ENCODE measurements around the gene DNM2. TPM values are rescaled to one million over a fixed set of nuclear protein-coding genes. Genes with fewer than 3 reads are reported as not detected.

The DNM2 gene
- polyA plus RNA-seq, 4 donors: 130 to 145 (median 136) TPM

DNA sequence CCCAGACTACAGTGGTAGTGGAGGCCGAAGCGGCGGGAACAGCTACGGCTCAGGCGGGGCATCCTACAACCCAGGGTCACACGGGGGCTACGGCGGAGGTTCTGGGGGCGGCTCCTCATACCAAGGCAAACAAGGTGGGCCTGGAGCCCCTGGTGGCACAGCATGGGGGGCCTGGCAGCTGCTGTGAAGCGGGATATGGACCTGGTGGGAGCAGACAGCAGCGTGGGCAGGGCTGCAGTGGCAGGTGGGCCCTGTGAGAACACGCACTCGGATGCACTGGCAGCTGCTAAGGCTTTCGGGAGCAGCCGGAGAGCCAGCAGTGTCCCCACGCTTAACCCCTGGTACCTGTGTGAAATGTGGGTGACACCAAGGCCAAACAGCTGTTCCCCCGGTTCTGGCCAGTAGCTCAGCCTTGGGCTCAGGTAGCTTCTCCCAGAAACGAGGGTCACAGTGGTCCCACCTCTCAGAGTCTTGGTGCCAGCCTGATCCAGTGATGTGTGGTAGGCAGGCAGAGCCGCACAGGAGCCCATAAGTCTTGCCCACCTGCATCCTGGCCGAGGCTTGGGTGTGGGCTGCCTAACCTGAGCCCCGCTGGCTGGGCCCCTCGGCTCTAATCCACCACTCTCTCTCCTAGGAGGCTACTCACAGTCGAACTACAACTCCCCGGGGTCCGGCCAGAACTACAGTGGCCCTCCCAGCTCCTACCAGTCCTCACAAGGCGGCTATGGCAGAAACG is 29.2 kb upstream of the DNM2 start:
- no peak for DNase-seq (ENCODE audit: low read depth in 4 of 4, low spot score in 3 of 4)

DNA sequence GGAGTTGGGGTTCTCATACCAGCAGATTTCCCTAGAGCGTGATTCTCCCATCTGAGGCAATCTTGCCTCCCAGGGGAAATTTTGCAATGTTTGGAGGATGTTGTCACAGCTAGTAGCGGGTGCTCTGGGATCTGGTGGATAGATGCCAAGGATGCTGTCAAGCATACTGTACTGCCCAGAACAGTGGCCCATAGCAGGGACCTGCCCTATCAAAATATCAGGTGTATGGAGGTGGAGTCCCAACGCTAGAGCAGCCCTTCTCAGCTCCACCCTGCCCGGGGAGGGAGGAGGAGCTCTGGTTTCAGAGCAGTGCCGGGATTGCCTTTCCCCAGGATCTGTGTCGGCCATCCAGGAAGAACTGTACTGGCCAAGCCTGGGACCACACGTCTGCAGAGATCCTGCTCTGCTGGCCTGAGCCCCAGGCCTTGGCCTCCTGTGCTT is 27.5 kb upstream of the DNM2 start:
- DNase-seq (ENCODE audit: low read depth in 4 of 4, low spot score in 3 of 4): no peak

DNA sequence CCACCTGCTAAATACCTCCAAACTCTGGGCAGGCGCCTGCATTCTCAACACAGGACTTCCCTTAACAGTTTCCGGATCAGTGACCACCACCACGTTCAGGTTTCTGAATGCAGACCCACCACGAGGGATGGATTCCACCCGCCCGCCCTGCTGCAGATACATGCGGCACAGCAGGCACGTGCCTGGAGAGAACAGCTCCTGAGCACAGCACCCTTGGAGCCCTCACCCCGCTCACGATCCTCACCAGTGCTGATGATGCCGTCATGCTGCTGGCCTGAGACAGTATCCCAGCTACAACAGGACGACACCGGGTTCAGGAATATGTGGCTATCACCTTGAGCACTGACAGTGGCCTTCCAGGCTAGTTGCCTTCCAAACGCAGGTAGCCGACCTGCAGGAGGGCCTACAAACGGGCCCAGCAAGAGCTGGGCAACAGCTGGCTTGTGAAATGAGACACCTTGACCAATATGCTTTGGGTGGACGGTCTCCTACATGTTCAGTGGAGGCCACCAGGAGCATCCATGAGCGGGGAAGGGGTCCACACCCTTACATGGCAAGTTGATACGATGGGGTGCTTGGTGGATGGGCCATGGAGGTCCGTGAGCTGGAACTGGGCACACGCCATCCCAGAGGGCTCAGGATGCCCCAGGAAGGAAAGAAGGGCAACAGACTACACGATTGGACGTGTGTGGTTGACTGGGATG is 26.5 kb upstream of the DNM2 start:
- no peak for DNase-seq (ENCODE audit: low read depth in 4 of 4, low spot score in 3 of 4)

DNA sequence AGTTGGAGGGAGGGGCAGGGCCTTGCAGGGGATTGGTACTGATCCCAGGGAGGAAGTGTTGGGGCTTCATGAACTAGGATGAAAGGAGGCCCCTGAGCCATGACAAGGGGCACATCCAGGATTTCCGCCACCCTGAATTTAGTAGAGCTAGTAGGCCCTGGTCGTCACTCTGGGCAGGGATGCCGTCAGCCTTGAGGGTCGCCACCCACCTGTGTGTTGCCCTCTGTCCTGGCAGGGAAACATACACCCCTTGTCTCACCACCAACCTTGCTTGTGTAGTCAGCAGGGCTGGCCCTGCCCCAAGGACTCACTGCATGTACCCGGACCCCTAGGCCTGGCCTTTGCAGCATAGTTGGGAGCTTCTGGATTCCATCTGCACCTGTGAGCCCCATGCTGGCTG is 26.0 kb upstream of the DNM2 start:
- DNase-seq (ENCODE audit: low read depth in 4 of 4, low spot score in 3 of 4): no peak

DNA sequence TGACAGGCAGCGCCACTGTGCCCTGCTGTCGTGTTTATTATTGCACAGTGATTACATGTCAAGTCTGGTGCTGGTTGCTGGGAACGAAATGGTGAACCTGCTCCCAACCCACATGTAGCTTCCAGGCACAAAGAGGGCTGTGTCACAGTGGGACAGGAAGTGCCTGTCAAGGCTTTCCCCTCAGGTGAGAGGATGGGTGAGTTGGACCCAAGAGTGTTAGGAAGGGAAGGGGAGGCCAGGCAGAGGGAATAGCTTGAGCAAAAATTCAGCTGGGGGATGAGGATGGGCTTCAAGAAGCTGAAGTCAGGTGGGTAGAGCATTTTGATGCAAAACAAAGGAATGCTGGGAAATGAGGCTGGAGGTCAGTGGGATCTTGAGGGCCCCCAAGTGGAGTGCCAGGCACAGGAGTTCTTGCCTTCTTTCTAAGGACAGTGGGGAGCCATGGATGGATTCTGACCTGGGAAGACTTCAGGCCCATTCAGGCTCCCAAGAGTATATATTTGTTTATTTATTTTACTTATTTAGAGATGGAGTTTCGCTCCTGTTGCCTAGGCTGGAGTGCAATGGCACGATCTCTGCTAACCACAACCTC is 25.1 kb upstream of the DNM2 start:
- no peak for DNase-seq (ENCODE audit: low read depth in 4 of 4, low spot score in 3 of 4)

DNA sequence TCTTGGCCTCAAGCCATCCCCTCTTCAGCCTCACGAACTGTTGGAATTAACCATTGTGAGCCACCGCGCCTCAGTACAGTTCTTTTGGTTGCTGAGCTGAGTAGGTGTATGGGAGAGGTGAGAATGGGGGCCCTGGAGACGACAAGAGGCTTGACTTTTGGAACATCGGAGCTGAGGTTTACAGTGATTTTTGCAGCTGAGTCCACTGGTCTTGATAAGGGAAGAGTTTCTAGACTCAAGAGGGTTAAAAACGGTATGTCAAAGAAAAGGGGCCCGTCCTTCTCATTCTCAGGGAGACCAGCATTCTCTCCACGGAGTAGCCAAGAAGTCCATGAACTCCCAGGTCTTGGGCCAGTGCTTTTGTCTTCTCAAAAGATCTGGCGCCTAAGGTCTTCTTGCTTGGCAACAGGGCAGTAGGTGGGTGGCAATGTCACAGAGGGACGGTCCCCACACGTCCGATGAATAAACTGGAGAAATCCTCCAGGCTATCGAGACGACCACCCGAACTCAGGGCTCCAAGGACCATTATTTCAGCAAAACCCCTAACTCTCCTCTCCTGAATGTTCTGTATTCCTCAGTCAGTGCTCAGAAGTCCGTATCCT is 23.1 kb upstream of the DNM2 start:
- no peak for DNase-seq (ENCODE audit: low read depth in 4 of 4, low spot score in 3 of 4)

DNA sequence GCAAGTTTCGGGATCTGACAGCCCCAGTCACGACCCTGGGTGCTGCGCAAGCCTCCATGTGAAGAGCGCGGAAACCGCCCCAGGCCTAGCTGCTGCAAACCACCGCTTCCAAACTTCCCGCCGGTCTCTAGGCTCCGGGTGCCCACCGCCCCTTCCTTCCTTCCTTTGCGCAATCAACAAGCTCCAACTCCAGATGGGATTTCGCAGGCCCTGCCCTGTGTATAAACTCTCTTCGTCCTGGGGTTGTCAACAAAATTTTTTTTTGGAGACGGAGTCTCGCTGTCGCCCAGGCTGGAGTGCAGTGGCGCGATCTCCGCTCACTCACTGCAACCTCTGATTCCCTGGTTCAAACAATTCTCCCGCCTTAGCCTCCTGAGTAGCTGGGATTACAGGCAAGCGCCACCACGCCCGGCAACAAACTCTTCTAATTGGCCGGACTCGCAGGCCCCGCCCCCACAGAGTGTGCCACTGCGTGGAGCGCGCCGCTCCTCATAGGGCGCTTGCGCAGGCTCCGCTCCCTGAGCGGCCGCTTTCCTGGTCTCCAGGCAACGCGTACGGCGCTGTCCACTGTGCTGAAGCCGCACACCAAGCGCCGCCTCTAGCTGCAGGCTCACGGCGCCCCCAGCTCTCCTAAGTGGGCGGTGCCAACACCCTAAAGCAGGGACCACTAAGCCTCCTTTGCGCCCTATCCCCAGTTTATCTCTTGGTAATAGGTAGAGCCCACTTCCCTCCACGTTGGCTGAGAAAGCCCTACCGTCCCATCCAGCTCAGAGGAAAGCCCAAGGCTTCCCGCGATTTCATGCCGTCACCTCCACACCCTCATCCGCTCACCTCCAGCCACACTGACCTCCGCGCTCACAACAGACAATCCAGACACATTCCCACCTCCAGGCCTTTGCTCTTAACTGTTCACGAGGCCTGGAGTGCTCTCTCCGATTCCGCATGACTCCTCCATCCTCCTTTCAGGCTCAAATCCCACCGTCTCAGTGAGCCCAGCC is 22.2 kb upstream of the DNM2 start:
- peak; percentile 83 to 87 (median 87) for DNase-seq (ENCODE audit: low read depth in 4 of 4, low spot score in 3 of 4)

DNA sequence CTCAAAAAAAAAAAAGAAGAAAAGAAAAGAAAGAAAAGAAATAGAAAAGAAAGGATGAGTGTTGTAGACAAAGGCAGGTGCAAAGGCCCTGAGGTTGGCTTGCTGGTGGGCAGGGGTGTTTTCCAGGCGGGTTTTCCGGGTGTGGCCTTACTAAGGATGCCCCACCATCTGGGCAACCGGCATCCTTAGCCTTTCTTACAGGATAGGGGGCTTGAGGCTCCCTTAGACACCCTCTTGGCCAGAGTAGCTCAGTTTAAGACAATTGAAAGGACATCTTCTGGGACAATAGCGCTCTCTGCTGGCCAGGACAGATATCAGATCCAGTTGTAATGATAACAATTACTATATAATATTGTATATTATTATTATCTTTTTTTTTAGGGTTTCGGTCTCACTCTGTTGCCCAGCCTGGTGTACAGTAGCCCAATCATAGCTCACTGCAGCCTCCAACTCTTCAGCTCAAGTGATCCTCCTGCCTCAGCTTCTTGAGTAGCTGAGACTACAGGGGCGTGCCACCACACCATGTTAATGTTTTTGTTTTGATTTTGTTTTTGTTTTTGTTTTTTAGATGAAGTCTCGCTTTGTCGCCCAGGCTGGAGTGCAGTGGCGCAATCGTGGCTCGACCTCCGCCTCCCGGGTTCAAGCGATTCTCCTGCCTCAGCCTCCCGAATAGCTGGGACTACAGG is 18.1 kb upstream of the DNM2 start:
- no peak for DNase-seq (ENCODE audit: low read depth in 4 of 4, low spot score in 3 of 4)

DNA sequence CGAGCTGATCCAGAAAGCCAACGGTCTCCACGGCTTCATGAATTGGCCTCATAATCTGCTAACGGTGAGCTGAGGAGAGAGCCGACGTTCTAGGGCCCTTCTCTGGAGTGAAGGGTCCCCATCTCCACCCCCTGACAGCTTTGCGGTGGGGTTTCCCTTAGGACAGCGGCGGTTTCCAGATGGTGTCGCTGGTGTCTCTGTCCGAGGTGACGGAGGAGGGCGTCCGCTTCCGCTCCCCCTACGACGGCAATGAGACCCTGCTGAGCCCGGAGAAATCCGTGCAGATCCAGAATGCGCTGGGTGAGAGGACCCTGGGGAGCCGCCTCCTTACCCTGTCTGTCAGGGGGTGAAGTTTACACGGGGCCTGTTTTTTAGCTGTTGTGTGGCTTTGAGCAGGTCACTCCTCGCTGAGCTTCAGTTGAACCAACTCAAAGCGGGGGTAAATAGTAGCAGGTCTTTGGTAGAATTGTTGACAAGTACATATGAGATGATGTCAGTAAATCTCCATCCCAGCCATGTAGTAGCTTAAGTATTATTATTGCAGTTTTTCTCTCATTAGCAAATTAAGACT is 15.8 kb upstream of the DNM2 start:
- DNase-seq (ENCODE audit: low read depth in 4 of 4, low spot score in 3 of 4): no peak

DNA sequence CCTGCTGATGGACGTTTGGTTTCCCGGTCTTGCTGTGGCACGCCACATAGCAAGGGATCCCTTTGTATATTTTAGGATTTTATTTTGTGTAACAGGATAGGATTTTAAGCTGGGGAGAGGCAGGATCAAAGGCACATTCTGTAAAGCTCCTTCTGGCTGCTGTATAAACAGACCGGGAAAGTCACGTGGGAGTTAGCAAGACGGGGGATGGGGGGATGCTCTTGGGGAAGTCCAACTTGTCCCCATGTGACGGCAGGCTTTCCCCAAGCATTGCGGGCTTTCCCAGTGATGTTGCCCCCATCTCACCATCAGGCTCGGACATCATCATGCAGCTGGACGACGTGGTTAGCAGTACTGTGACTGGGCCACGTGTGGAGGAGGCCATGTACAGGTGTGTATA is 10.9 kb upstream of the DNM2 start:
- no peak for DNase-seq (ENCODE audit: low read depth in 4 of 4, low spot score in 3 of 4)

DNA sequence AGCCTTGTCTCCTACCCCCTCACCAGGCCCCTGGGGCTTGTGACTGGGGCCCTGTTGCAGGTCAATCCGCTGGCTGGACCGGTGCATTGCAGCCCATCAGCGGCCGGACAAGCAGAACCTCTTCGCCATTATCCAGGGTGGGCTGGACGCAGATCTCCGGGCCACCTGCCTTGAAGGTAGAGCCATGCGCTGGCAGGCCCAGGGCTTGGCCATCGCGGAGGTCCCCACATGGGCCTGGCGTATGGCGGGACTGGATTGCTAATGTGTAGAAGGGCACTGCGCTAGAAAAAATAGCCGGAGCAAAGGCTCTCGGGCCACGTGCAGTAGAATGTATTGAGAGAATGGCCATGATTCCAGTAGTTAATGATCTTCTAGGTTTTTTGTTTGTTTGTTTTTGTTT is 10.4 kb upstream of the DNM2 start:
- DNase-seq (ENCODE audit: low read depth in 4 of 4, low spot score in 3 of 4): no peak

DNA sequence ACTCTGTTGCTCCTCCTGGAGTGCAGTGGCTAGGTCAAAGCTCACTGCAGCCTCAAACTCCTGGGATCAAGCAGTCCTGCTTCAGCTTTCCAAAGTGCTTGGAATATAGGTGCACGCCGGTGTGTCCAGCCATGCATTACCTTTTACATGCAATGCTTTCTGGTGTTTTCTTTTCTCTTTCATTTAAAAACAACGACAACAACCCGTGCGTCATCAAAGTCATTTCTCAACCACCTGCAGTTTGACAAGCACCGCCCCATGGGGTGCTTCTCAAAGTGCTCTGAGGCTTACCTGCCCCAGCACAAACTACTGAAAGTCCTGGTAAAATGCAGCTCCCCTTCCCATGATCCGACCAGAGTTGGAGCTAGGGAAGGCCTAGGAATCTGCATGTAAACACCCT is 9.6 kb upstream of the DNM2 start:
- DNase-seq (ENCODE audit: low read depth in 4 of 4, low spot score in 3 of 4): no peak

DNA sequence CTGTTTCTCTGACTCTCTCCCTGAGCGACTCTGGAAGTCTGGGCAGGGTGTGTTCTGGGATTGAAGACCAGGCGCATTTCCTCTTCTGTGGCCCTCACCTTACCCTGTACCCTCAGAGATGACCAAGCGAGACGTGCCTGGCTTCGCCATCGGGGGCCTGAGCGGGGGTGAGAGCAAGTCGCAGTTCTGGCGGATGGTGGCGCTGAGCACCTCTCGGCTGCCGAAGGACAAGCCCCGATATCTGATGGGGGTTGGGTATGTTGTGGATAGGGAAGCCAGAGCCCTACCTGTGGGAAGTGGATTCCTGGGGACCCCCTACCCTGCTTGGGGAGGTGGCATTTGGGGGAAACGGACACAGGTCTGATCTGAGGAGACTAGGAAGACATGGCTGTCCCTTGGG is 5.8 kb upstream of the DNM2 start:
- no peak for DNase-seq (ENCODE audit: low read depth in 4 of 4, low spot score in 3 of 4)

DNA sequence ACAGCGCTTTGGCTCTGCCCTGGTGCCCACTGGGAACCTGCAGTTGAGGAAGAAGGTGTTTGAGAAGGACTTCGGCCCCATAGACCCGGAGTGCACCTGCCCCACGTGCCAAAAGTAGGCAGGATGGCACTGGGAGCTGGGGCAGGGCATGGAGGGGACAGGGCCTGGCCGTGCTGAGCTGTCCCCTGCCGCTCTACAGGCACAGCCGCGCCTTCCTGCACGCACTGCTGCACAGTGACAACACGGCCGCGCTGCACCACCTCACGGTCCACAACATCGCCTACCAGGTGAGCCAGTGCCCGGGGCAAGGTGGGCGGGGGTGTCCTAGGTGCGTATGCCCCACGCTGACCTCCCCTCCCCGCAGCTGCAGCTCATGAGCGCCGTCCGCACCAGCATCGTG is 5.1 kb upstream of the DNM2 start:
- DNase-seq (ENCODE audit: low read depth in 4 of 4, low spot score in 3 of 4): no peak

DNA sequence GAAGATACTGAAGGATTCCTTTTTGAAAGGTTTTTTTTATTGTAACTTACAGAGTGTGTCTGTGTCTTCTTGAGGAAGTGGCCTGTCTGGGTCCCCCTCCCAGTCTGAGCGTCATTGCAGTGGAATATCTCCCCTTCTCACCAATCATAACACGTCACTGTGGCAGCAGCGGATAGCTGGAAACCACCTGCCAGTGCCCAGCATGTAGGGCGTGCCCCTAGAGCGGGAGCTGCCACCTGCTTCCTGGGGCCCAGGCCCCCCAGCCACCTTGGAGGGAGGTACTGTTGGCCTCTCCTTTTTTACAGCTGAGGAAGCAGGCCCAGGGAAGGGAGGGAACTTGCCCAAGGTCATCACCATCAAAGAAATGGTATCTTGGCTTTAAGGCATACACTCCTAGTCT is 4.6 kb upstream of the DNM2 start:
- DNase-seq (ENCODE audit: low read depth in 4 of 4, low spot score in 3 of 4): no peak

DNA sequence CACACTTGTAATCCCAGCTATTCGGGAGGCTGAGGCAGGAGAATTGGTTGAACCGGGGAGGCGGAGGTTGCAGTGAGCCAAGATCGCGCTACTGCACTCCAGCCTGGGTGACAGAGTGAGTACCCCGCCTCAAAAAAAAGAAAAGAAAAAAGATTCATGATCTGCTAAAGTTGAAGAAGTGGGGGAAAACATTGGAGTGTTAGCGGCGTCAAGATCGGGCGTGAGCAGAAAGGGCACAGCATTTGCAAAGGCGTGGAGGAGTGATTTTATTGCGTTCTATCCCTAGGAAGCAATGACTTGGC is 874 bp upstream of the DNM2 start:
- no peak for DNase-seq (ENCODE audit: low read depth in 4 of 4, low spot score in 3 of 4)

DNA sequence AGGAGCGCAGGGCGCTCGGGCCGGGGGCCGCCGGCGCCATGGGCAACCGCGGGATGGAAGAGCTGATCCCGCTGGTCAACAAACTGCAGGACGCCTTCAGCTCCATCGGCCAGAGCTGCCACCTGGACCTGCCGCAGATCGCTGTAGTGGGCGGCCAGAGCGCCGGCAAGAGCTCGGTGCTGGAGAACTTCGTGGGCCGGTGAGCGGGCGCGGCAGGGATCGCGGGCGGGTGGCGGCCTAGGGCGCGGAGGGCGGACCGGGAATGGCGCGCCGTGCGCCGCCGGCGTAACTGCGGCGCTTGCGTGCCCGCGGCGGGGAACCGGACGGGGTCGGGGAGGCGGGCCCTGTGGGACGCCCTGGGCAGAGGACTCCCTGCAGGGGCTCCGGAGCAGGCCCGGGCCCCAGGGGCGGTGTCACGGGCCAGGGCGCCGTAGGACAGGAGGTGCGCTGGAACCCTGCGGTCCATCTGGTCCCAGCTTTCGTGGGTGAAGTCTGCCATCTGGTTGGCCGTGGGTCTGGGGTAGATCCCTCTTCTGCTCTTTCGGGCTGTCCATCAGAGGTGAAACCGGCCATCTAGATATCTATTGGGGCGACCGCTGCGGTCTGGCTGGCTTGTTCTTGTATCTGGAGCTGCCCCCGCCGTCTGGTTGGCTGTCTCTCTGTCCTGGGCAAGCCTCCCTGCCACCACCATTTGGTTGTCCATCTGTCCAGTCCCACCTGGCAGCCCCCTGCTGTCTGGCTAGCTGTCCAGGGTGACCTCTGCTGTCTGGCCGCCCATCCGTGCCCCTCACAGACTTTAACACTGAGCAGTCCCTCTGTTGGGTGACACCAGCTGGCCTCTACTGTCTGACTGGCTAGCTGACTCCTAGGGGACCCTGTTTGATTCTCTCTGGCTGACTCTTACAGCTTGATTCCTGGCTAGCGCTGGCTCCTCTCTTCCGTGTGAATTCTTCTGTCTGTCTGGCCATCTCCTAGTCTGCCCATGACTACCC is 622 bp downstream of the DNM2 start:
- DNase-seq (ENCODE audit: low read depth in 4 of 4, low spot score in 3 of 4): no peak

DNA sequence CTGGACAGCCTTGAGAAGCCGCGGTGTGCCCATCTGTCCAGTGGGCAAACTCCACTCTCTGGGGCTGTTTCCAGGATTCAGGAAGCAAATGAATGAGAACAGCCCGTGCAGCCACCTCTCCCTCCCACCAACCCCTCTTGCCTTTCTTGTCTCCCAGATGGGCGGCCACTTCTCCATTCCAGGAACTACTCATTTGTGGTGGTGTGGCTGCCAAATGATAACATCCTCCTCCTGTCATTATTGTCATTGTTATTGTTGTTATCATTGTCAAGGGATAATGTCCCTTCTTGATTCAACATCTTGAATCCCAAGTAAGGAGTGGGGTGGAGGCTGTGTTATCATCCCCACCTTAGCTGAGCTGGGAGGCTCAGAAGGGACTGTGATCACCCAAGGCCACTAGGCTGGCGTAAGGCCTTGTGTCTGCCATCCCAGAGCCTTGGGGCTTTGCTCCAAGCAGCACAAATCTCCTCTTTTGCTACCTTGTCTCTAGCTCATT is 1.6 kb downstream of the DNM2 start:
- DNase-seq (ENCODE audit: low read depth in 4 of 4, low spot score in 3 of 4): no peak
